ENCODE results near the gene STK16. TPM values are rescaled to one million over a fixed set of nuclear protein-coding genes. Genes with fewer than 3 reads are reported as not detected.

Gene STK16
- total and polyA plus RNA-seq, 4 experiments from 2014 or later: 15.3 to 21.1 (median 17.3) TPM

DNA sequence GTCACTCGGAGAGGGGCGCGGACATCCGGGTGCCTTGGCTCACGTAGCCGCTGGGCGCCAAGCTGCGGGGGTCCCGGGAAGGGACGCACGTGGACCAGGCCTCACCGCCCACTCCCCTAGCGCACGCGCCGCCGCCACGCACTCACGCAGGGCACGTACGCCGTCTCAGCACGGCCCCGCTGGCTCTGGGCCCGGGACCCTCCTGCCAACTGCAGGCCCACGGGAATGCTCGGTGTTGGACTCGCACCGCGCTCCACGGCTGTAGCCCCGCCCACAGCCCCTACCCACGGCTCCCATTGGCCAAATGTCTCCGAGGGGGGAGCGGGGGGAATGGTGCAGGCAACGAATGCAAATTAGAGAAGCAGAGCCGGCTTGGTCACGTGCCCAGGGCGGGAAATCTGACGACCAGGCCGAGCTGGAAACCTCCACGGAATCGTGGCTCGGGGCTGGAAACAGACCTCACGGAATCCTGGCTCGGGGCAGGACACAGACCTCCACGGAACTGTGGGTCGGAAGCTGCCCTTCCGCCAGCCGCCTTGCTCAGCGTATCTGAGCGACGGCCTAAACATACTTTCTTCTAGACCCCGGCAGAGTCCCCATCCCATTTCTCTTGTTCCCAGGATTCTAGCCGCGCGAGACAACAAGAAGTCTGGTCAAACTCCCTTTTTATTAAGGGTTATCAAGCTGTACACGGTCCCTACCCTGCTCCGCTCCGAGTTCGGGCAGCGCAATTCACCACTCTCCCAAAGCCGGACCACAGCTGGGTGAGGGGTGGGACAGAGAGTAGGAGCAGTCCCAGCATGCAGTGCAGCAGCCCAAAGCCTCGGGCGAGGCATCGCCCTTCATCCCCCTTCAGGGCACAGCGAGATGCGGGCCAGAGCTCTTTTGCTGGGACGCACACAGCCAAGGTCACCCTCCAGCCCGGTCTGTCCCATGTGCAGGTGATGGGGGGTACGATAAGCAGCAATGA, 26.3 kb upstream of the STK16 start, which contains the start of gene ABCB6:
Gene ABCB6, minus strand, starts transcription at position 227 of the 970 bp plus-strand sequence. CDS start 285 bp downstream, outside the sequence.
- H3K36me3 Mint-ChIP-seq: peaks cover 17 to 36% of the 10 kb centered on the region in 2 donors
- peak; percentile 81 to 93 (median 83) for DNase-seq
- H3K9me3 Mint-ChIP-seq: no peaks in the 10 kb centered on the region
- CTCF ChIA-PET (ENCODE audit: partially characterized antibody): interaction anchor here (0.6 to 14.5 kb wide), 9 partner anchors 8 to 76 kb away, joined by 3 to 253 read pairs (median 3); partner anchors contain the start of genes CNPPD1, GLB1L, NHEJ1 and RETREG2
- Histone ChIP-seq H3K4me3 (ENCODE audit: low read length in 2 of 2) (peak within 1 kb of the TSS; percentile 49 to 68), H3K9me3 (ENCODE audit: control insufficient read depth in 1 of 2, low read length in 2 of 2) (no peaks in the 10 kb centered on the region), H3K4me1 (ENCODE audit: insufficient read depth, low read length) (peaks cover 24% of the 10 kb centered on the region), H3K36me3 (ENCODE audit: insufficient read depth, low read length) (peaks cover 36% of the 10 kb centered on the region), H3K27ac (ENCODE audit: low read depth, low read length) (peak within 1 kb of the TSS; percentile 53), H3K27me3 (ENCODE audit: insufficient read depth, low read length) (no peaks in the 10 kb centered on the region)
- no peaks in the 10 kb centered on the region for H3K27me3 Mint-ChIP-seq
- peaks cover 8 to 25% (median 19%) of the 10 kb centered on the region in 4 donors for H3K4me1 Mint-ChIP-seq
- POLR2A ChIA-PET (ENCODE audit: partially characterized antibody): interaction anchor here (0.7 to 15.3 kb wide), 13 partner anchors 10 to 76 kb away, joined by 3 to 424 read pairs (median 28); partner anchors contain the start of genes ANKZF1, ATG9A, CNPPD1 and DNAJB2
- intact Hi-C loops (cut with micrococcal nuclease): loop anchor here (1.0 to 10.0 kb wide), 4 partner anchors 10 to 164 kb away; partner anchors contain the start of genes ANKZF1, ATG9A, NHEJ1 and SLC23A3
- H3K4me3 Mint-ChIP-seq: peak within 1 kb of the TSS; percentile 82 to 93 (median 84)
- peak within 1 kb of the TSS; percentile 74 to 96 (median 88) for H3K27ac Mint-ChIP-seq

DNA sequence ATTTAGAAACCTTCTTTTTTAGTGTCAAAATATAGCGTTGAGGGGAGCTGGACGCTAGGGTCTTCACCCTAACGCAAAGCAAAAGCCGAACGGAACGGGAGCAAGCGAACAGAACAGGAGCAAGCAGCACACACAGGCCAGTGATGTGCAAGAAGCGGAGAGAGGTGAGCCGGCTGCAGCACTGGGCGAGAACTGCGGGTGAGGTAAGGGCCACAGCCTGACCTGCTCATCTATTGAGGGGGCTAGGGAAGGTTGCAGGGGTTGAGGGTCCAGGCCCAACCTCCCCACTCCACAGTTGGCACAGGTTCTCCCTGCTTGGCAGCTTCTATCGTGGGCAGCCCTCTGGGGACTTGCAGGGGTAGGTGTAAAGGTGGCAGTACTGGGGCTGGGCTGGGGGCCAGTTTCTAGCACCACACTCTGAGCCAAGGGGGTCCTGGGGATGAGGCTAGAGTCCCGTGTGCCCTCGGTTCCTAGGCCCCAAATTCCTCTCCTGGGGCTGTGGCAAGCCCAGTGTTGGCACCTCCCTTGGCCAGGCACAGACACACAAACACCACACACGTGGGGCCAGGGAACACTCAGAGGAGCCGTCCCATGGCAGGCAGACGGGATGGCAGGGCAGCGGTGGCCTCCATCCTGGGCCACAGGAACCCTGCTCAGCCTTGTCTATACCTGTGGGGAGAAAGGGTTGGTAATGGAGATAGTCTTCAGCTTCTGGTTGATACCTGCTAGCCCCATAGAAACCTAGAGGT, 25.3 kb upstream of the STK16 start:
- Histone ChIP-seq H3K27ac (ENCODE audit: low read depth, low read length) (no peak overlapping the region), H3K27me3 (ENCODE audit: insufficient read depth, low read length) (no peaks in the 10 kb centered on the region), H3K4me3 (ENCODE audit: low read length in 2 of 2) (no peak overlapping the region), H3K36me3 (ENCODE audit: insufficient read depth, low read length) (peaks cover 46% of the 10 kb centered on the region), H3K9me3 (ENCODE audit: control insufficient read depth in 1 of 2, low read length in 2 of 2) (no peaks in the 10 kb centered on the region), H3K4me1 (ENCODE audit: insufficient read depth, low read length) (peaks cover 24% of the 10 kb centered on the region)
- H3K4me3 Mint-ChIP-seq: peak overlapping the region in 7 of 8 donors; percentile 30 to 85 (median 46)
- H3K27me3 Mint-ChIP-seq: no peaks in the 10 kb centered on the region
- CTCF ChIA-PET (ENCODE audit: partially characterized antibody): interaction anchor here (1.0 to 14.5 kb wide), 6 partner anchors 46 to 75 kb away, joined by 3 to 253 read pairs (median 4); partner anchors contain the start of genes CNPPD1, NHEJ1, RETREG2 and SLC23A3
- H3K4me1 Mint-ChIP-seq: peaks cover 9 to 27% (median 19%) of the 10 kb centered on the region in 4 donors
- intact Hi-C loops (cut with micrococcal nuclease): loop anchor here (1.0 to 10.0 kb wide), 4 partner anchors 9 to 165 kb away; partner anchors contain the start of genes ANKZF1, ATG9A, NHEJ1 and SLC23A3
- H3K9me3 Mint-ChIP-seq: peaks cover 0 to 2% (median 0%) of the 10 kb centered on the region in 8 donors
- peak overlapping the region in 4 of 7 donors; percentile 47 to 80 (median 60) for H3K27ac Mint-ChIP-seq
- POLR2A ChIA-PET (ENCODE audit: partially characterized antibody): interaction anchor here (0.6 to 15.3 kb wide), 8 partner anchors 9 to 558 kb away, joined by 3 to 424 read pairs (median 56); partner anchors contain the start of genes ANKZF1, ATG9A, CNPPD1 and DNAJB2
- H3K36me3 Mint-ChIP-seq: peaks cover 24 to 46% of the 10 kb centered on the region in 2 donors
- DNase-seq: no peak

DNA sequence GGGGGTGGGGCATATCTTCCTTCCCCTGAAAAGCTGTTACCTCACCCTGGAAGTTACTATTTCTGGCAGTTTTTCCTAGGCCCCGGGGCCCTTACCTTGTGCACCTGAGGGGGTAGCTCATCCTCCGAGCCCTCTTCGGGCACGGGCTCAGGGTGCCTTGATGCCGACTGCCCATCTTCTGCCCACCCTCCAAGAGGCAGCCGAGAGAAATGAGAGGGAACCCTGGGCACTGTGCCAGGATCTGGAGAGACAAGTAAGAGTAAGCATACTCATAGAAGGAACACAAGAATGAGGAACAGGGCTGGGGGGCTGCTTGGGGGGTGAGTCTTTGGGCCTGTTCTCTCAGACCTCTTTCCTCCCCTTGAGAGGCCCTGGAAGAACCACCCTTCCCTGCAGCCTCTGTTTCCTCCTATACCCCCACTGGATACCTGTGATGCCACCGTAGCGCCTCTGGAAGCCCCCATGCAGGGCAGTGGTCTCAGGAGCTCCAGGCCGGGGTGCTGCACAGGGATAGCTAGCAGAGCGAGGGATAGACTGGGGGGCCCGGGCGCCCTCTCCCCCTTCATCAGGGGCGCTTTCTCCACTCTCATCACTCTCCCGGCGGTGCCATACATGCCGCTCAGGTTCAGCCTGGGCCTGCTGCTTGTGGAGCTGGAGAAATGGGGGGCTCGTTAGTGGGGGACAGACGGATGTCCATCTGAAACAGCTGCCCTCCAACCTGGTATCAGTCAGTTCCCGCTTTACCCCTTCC, 24.5 kb upstream of the STK16 start:
- H3K4me3 ChIP-seq (ENCODE audit: low read length in 2 of 2): no peak overlapping the region
- H3K27me3 Mint-ChIP-seq: no peaks in the 10 kb centered on the region
- intact Hi-C loops (cut with micrococcal nuclease): no loop called here
- CTCF ChIA-PET (ENCODE audit: partially characterized antibody): interaction anchor here (1.0 to 12.2 kb wide), 4 partner anchors 9 to 74 kb away, joined by 3 to 186 read pairs (median 6); partner anchors contain the start of gene NHEJ1
- DNase-seq: no peak
- peaks cover 55% of the 10 kb centered on the region for H3K36me3 ChIP-seq (ENCODE audit: insufficient read depth, low read length)
- H3K9me3 ChIP-seq (ENCODE audit: control insufficient read depth in 1 of 2, low read length in 2 of 2): no peaks in the 10 kb centered on the region
- peaks cover 24% of the 10 kb centered on the region for H3K4me1 ChIP-seq (ENCODE audit: insufficient read depth, low read length)
- POLR2A ChIA-PET (ENCODE audit: partially characterized antibody): interaction anchor here (0.6 to 6.9 kb wide), 7 partner anchors 8 to 559 kb away, joined by 3 to 98 read pairs (median 7); partner anchors contain the start of genes ANKZF1, ATG9A, GLB1L and STK16
- peaks cover 30 to 53% of the 10 kb centered on the region in 2 donors for H3K36me3 Mint-ChIP-seq
- H3K27me3 ChIP-seq (ENCODE audit: insufficient read depth, low read length): no peaks in the 10 kb centered on the region
- peaks cover 0 to 2% (median 0%) of the 10 kb centered on the region in 8 donors for H3K9me3 Mint-ChIP-seq
- H3K4me1 Mint-ChIP-seq: peaks cover 11 to 34% (median 22%) of the 10 kb centered on the region in 4 donors
- peak overlapping the region in 1 of 7 donors; percentile 60 for H3K27ac Mint-ChIP-seq
- H3K4me3 Mint-ChIP-seq: peak overlapping the region in 2 of 8 donors; percentile 43 to 46
- no peak overlapping the region for H3K27ac ChIP-seq (ENCODE audit: low read depth, low read length)

DNA sequence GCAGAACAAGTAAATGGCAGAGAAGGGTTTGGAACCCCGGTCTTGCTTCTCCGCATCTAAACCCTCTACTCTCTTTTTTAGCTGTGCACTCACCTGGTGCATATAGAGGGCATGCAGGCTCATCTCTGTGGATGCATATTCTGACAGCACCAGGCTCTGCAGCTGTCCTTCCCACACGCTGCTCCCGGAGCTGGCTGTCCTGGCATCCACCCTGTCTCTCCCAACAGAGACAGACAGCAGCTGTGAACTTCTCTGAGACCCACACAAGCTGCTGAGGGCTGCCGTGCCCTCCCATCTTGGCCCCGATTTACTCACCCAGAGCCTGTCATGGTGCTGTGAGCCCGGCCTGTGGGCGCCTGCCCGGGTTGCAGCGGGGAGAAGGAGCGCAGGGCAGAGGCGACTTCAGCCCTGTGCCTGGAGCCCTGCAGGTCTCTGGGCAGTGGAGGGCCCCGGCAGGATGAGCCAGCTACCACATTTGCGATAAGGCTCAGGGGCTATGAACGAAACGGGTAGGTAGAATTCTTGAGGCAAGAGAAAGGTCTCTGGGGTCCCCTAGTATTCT, 23.2 kb upstream of the STK16 start:
- no peaks in the 10 kb centered on the region for H3K27me3 Mint-ChIP-seq
- peaks cover 15 to 40% (median 24%) of the 10 kb centered on the region in 4 donors for H3K4me1 Mint-ChIP-seq
- no peak overlapping the region for H3K4me3 Mint-ChIP-seq
- H3K9me3 ChIP-seq (ENCODE audit: control insufficient read depth in 1 of 2, low read length in 2 of 2): no peaks in the 10 kb centered on the region
- H3K36me3 ChIP-seq (ENCODE audit: insufficient read depth, low read length): peaks cover 63% of the 10 kb centered on the region
- H3K27ac ChIP-seq (ENCODE audit: low read depth, low read length): no peak overlapping the region
- DNase-seq: no peak
- H3K4me1 ChIP-seq (ENCODE audit: insufficient read depth, low read length): peaks cover 28% of the 10 kb centered on the region
- no peaks in the 10 kb centered on the region for H3K27me3 ChIP-seq (ENCODE audit: insufficient read depth, low read length)
- ChIA-PET POLR2A (ENCODE audit: partially characterized antibody) (interaction anchor here (0.6 to 6.9 kb wide), 6 partner anchors 8 to 45 kb away, joined by 3 to 80 read pairs (median 4); partner anchors contain the start of genes ANKZF1, ATG9A, CNPPD1 and TUBA4A), CTCF (ENCODE audit: partially characterized antibody) (interaction anchor here (1.0 kb wide), 1 partner anchor 77 kb away, joined by 3 read pairs; no protein-coding TSS in a partner anchor)
- H3K4me3 ChIP-seq (ENCODE audit: low read length in 2 of 2): no peak overlapping the region
- H3K27ac Mint-ChIP-seq: no peak overlapping the region
- intact Hi-C loops (cut with micrococcal nuclease): no loop called here
- H3K36me3 Mint-ChIP-seq: peaks cover 34 to 59% of the 10 kb centered on the region in 2 donors
- H3K9me3 Mint-ChIP-seq: peaks cover 0 to 2% (median 0%) of the 10 kb centered on the region in 8 donors

DNA sequence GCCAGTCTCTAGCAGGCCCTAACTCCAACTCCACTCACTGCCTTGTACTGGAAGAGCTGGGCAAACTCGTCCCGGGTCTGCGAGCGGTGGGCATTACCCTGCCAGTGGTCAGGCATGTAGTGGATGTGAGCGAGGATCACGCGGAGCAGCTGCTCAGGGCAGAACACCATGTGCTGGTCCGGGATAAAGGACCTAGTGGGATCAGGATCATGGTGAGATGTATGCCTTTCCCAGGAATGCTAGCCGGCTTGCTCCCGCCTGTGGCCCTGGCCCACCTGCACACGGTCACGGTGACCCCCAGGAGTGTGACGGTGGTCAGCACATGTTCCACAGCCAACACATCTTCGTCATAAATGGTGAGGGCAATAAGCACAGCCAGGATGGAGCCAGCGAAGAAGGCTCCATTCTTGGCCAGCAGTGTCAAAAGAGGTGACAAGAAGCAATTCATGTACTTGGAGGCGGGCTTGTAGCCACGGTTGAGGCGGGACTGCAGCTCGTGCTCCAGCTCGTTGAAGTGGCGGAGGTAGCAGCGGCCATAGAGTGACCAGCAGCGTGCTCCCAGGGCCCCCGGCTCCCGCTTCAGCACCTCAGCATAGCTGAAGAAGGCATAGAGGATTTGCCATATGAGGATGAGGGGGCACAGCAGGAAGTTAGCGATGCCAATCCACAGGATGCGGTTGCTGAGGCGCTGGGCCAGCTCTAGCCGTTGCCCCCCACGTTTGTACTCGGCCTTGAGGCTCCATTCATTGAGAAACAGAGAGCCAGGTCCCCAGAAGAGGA, 21.3 kb upstream of the STK16 start:
- Mint-ChIP-seq H3K4me1 (peaks cover 19 to 46% (median 30%) of the 10 kb centered on the region in 4 donors), H3K27ac (peak overlapping the region in 3 of 7 donors; percentile 25 to 50 (median 41)), H3K36me3 (peaks cover 34 to 59% of the 10 kb centered on the region in 2 donors), H3K9me3 (peaks cover 0 to 2% (median 0%) of the 10 kb centered on the region in 8 donors), H3K27me3 (no peaks in the 10 kb centered on the region), H3K4me3 (no peak overlapping the region)
- POLR2A ChIA-PET (ENCODE audit: partially characterized antibody): interaction anchor here (4.4 to 17.6 kb wide), 2 partner anchors 17 to 26 kb away, joined by 13 to 684 read pairs; partner anchors contain the start of genes GLB1L, STK16, TUBA4A and TUBA4B
- Histone ChIP-seq H3K4me1 (ENCODE audit: insufficient read depth, low read length) (peaks cover 30% of the 10 kb centered on the region), H3K36me3 (ENCODE audit: insufficient read depth, low read length) (peaks cover 64% of the 10 kb centered on the region), H3K27me3 (ENCODE audit: insufficient read depth, low read length) (no peaks in the 10 kb centered on the region), H3K27ac (ENCODE audit: low read depth, low read length) (no peak overlapping the region), H3K9me3 (ENCODE audit: control insufficient read depth in 1 of 2, low read length in 2 of 2) (no peaks in the 10 kb centered on the region), H3K4me3 (ENCODE audit: low read length in 2 of 2) (no peak overlapping the region)
- CTCF ChIA-PET (ENCODE audit: partially characterized antibody): interaction anchor here (1.1 to 2.0 kb wide), 3 partner anchors 11 to 71 kb away, joined by 3 to 4 read pairs (median 3); no protein-coding TSS in a partner anchor
- intact Hi-C loops (cut with micrococcal nuclease): no loop called here
- DNase-seq: no peak

Data from CD4-positive, alpha-beta memory T cell (primary cell).